C4-2B (cell line): Measurements from ENCODE around the gene CPNE9.

ENCODE experiments used
- CTCF ChIP-seq: fragments of 450-650 bp; conservative IDR thresholded peaks from 2 replicates; pipeline ENCODE4 v1.5.1; 2017; ENCODE audit warnings: mild to moderate bottlenecking
- ZFX ChIP-seq: fragments of 450-650 bp; IDR thresholded peaks from 2 replicates; pipeline ENCODE4 v1.6.1; 2017

- TF ChIP-seq CTCF (no peak), ZFX (no peak)
Measured at GRCh38 chr3:9669277-9669676, 34.4 kb upstream of the CPNE9 start.
